IMR-90 (cell line): ENCODE results near the gene ARHGEF1. TPM values are rescaled to one million over a fixed set of nuclear protein-coding genes. Genes with fewer than 3 reads are reported as not detected.

Source experiments
- ATAC-seq: fragments of 200-7000 bp; cut with Tn5 transposase; 2 replicates; pipeline ENCODE4 v1.9.1; 2020; ENCODE audit warnings: low read depth, mild to moderate bottlenecking, moderate library complexity
- BruUV-seq: library from RNA; stranded (reverse); fragments of 400-500 nt; replicated peaks from 2 replicates; lab custom pipeline; 2021; lab: Mats Ljungman, UMichigan
- CTCF ChIA-PET: fragments of 300-600 bp; formaldehyde crosslinking; extraction: SDS; loops from one replicate; lab custom pipeline; 2021; ENCODE audit warnings: antibody characterized with exemption; lab: Yijun Ruan, JAX
- POLR2A ChIA-PET: fragments of 300-600 bp; sonication (Branson Sonifier 250); formaldehyde crosslinking; loops from one replicate; lab custom pipeline; 2022; ENCODE audit warnings: antibody characterized with exemption; ENCODE audit not compliant: unreplicated experiment; lab: Charles Lee
- DNase-seq: peaks from one replicate; pipeline ENCODE4 v3.0.0; 2013
- H2AFZ ChIP-seq: replicated peaks from 2 replicates; pipeline ENCODE3; 2013; ENCODE audit warnings: low read length, mild to moderate bottlenecking; ENCODE audit not compliant: poor library complexity
- H2AK5ac ChIP-seq: 2 replicates; pipeline ENCODE4 v1.6.1; 2013; ENCODE audit warnings: low read depth, low read length, inconsistent platforms
- H2AK9ac ChIP-seq: replicated peaks from 2 replicates; pipeline ENCODE3; 2013; ENCODE audit warnings: mild to moderate bottlenecking, low read depth, low read length, moderate library complexity; ENCODE audit not compliant: poor library complexity
- H2BK120ac ChIP-seq: 2 replicates; pipeline ENCODE4 v1.6.1; 2013; ENCODE audit warnings: low read depth, low read length, inconsistent platforms
- H2BK15ac ChIP-seq: 3 replicates; pipeline ENCODE4 v1.6.1; 2013; ENCODE audit warnings: low read depth, low read length, inconsistent platforms
- H2BK20ac ChIP-seq: 2 replicates; pipeline ENCODE4 v1.6.1; 2013; ENCODE audit warnings: low read depth, mild to moderate bottlenecking, inconsistent platforms, low read length, moderate library complexity
- H2BK5ac ChIP-seq: 2 replicates; pipeline ENCODE4 v1.6.1; 2013; ENCODE audit warnings: mild to moderate bottlenecking, low read depth, low read length, inconsistent platforms; ENCODE audit not compliant: poor library complexity, severe bottlenecking
- H3K14ac ChIP-seq: replicated peaks from 2 replicates; pipeline ENCODE4 v1.6.1; 2013; ENCODE audit warnings: low read depth, low read length, inconsistent platforms
- H3K18ac ChIP-seq: 2 replicates; pipeline ENCODE4 v1.6.1; 2013; ENCODE audit warnings: low read depth, low read length, control low read depth
- H3K23ac ChIP-seq: 2 replicates; pipeline ENCODE4 v1.6.1; 2013; ENCODE audit warnings: low read depth, low read length, inconsistent platforms
- H3K27ac ChIP-seq: 2 replicates; pipeline ENCODE4 v1.5.1; 2013; ENCODE audit warnings: mild to moderate bottlenecking, control low read depth, low read length; ENCODE audit not compliant: insufficient read depth
- H3K27me3 ChIP-seq: 2 replicates; pipeline ENCODE4 v1.6.1; 2013; ENCODE audit warnings: low read length; ENCODE audit not compliant: control insufficient read depth, insufficient read depth
- H3K36me3 ChIP-seq: 2 replicates; pipeline ENCODE4 v1.6.1; 2013; ENCODE audit warnings: low read length, mixed read lengths; ENCODE audit not compliant: control insufficient read depth, insufficient read depth
- H3K4ac ChIP-seq: 2 replicates; pipeline ENCODE4 v1.6.1; 2013; ENCODE audit warnings: low read depth, low read length, inconsistent platforms
- H3K4me1 ChIP-seq: 2 replicates; pipeline ENCODE4 v1.6.1; 2013; ENCODE audit warnings: low read length, mixed read lengths; ENCODE audit not compliant: control insufficient read depth, insufficient read depth
- H3K4me2 ChIP-seq: 2 replicates; pipeline ENCODE4 v1.6.1; 2013; ENCODE audit warnings: low read depth, mild to moderate bottlenecking, control low read depth, low read length, moderate library complexity
- H3K4me3 ChIP-seq: 2 replicates; pipeline ENCODE4 v1.5.1; 2013; ENCODE audit warnings: low read depth, mild to moderate bottlenecking, control low read depth, low read length, moderate library complexity; ENCODE audit not compliant: insufficient read depth
- H3K56ac ChIP-seq: 2 replicates; pipeline ENCODE4 v1.6.1; 2013; ENCODE audit warnings: low read length, inconsistent platforms; ENCODE audit not compliant: insufficient read depth; ENCODE audit errors: extremely low read depth
- H3K79me1 ChIP-seq, 2 experiments: 2 replicates each; pipeline ENCODE4 v1.6.1; 2013; ENCODE audit warnings: low read length in 2 of 2, inconsistent platforms in 1 of 2, low read depth in 1 of 2
- H3K9ac ChIP-seq: 2 replicates; pipeline ENCODE4 v1.6.1; 2013; ENCODE audit warnings: low read depth, low read length, control low read depth
- H3K9me1 ChIP-seq: 2 replicates; pipeline ENCODE4 v1.6.1; 2013; ENCODE audit warnings: low read length, inconsistent platforms; ENCODE audit not compliant: insufficient read depth
- H3K9me3 ChIP-seq: 2 replicates; pipeline ENCODE4 v1.6.1; 2013; ENCODE audit warnings: low read length; ENCODE audit not compliant: control insufficient read depth, insufficient read depth
- H4K20me1 ChIP-seq: 2 replicates; pipeline ENCODE4 v1.6.1; 2013; ENCODE audit warnings: low read length, inconsistent platforms; ENCODE audit not compliant: insufficient read depth
- H4K5ac ChIP-seq: 2 replicates; pipeline ENCODE4 v1.6.1; 2013; ENCODE audit warnings: mild to moderate bottlenecking, low read depth, low read length, control low read depth
- H4K8ac ChIP-seq, 2 experiments: 2 replicates each; pipeline ENCODE4 v1.6.1; 2013; ENCODE audit warnings: low read depth in 2 of 2, low read length in 2 of 2, control low read depth in 1 of 2, inconsistent platforms in 1 of 2
- H4K91ac ChIP-seq: 2 replicates; pipeline ENCODE4 v1.6.1; 2013; ENCODE audit warnings: low read depth, low read length, inconsistent platforms; ENCODE audit not compliant: insufficient read depth
- MXI1 ChIP-seq: IDR thresholded peaks from 2 replicates; pipeline ENCODE4 v1.6.1; 2012; ENCODE audit warnings: low read depth, mild to moderate bottlenecking, low read length, moderate library complexity, borderline replicate concordance
- RCOR1 ChIP-seq: IDR thresholded peaks from 2 replicates; pipeline ENCODE4 v1.6.1; 2012; ENCODE audit warnings: mild to moderate bottlenecking, low read length, improper control_type of control experiment; ENCODE audit not compliant: insufficient replicate concordance
- RFX5 ChIP-seq: IDR thresholded peaks from 2 replicates; pipeline ENCODE4 v1.8.0; 2012; ENCODE audit warnings: low read depth, mild to moderate bottlenecking, low read length, moderate library complexity
- SMC3 ChIP-seq: fragments of 150-350 bp; IDR thresholded peaks from 2 replicates; pipeline ENCODE4 v1.6.1; 2016; ENCODE audit warnings: low read depth, mild to moderate bottlenecking, antibody characterized with exemption, low read length, moderate library complexity
- WGBS, 2 experiments: methylation state at CpG; one replicate each; pipeline versions ENCODE4 v1.1.5 to v1.1.7; 2013; ENCODE audit warnings: missing lambda C conversion rate in 2 of 2; ENCODE audit not compliant: insufficient read length in 1 of 2; ENCODE audit errors: extremely low coverage in 2 of 2; 5-methylcytosine and 5-hydroxymethylcytosine counted together
- dilution Hi-C: fragments of 300-500 bp; cut with HindIII; formaldehyde crosslinking; loops from one replicate; pipeline ENCODE4 v1.14.3; 2018; ENCODE audit warnings: low sequenced_read_pairs; ENCODE audit not compliant: unreplicated experiment
- in situ Hi-C: fragments of 300-500 bp; cut with MboI; formaldehyde crosslinking; loops from 3 replicates; pipeline ENCODE4 v1.14.3; 2019; ENCODE audit warnings: low sequenced_read_pairs, inconsistent platforms, mixed read lengths
- intact Hi-C: fragments of 100-400 bp; cut with micrococcal nuclease; formaldehyde crosslinking; loops from 2 replicates; pipeline ENCODE4 v1.10.0; 2022
- polyA plus RNA-seq, 3 experiments: library from polyadenylated mRNA; depleted of rRNA; stranded (reverse); fragments of >200 nt; gene quantifications; 2 replicates each; pipeline ENCODE4 v1.2.3, GENCODE V29; 2012; ENCODE audit warnings: low replicate concordance in 1 of 3
- total RNA-seq: library from RNA; depleted of rRNA; stranded (reverse); fragments of >200 nt; gene quantifications from 2 replicates; pipeline ENCODE4 v1.2.3, GENCODE V29; 2012

ARHGEF1 gene
- total and polyA plus RNA-seq, 2 of the 4 experiments (the other 2 are of a cell fraction), result 11.5 to 47.1 TPM

DNA sequence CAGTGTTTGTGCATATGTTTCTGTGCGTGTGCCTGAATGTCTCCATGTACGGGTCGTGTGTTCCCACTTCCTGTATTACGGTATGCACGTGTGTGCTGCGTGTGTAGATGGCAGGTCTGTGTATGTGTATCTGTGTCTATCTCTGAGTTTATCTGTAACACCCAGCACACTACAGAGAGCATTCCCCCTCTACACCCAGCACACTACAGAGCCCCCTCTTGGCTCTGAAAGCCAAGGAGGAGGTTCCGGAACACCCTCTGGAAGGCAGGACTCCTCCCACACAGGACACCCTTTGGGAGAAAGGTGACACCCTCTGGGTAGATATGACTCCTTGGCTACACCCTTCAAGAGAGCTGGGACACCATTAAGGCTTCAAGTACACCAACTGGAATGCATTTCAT, 47.3 kb downstream of the ARHGEF1 start:
- no TSS peak for BruUV-seq
- H3K56ac ChIP-seq, result no peak overlapping the region
- in situ Hi-C loops (no loop called here), dilution Hi-C loops (no loop called here), intact Hi-C loops (loop anchor here (5.0 kb wide), 1 partner anchor 48 kb away; the partner anchor contains the start of gene ARHGEF1)
- H3K14ac ChIP-seq, result no peak overlapping the region
- H3K9ac ChIP-seq, result no peak overlapping the region
- no peak overlapping the region for H3K27ac ChIP-seq
- WGBS, 2 experiments, result no CpG with 5 or more reads among the region's 7 CpGs
- H3K4ac ChIP-seq, result no peak overlapping the region
- peaks cover 87% of the 10 kb centered on the region for H3K27me3 ChIP-seq
- no peak overlapping the region for H3K4me2 ChIP-seq
- no peak overlapping the region for H2BK5ac ChIP-seq
- H4K5ac ChIP-seq, result no peak overlapping the region
- ChIA-PET POLR2A (no interaction called here), CTCF (no interaction called here)
- H3K18ac ChIP-seq, result no peak overlapping the region
- no peak overlapping the region for H2BK120ac ChIP-seq
- DNase-seq (no peak), ATAC-seq (no peak)
- H2BK20ac ChIP-seq, result no peak overlapping the region
- H2AK9ac ChIP-seq, result no peak overlapping the region
- H2AK5ac ChIP-seq, result no peak overlapping the region
- no peak overlapping the region for H4K91ac ChIP-seq
- no peak overlapping the region for H3K23ac ChIP-seq
- H4K8ac ChIP-seq, result no peak overlapping the region
- TF ChIP-seq SMC3, result no peak
- no peak for TF ChIP-seq RFX5
- TF ChIP-seq RCOR1, result no peak
- TF ChIP-seq MXI1, result no peak
- no peaks in the 10 kb centered on the region for H3K36me3 ChIP-seq
- H4K20me1 ChIP-seq, result peaks cover 19% of the 10 kb centered on the region
- peaks cover 3% of the 10 kb centered on the region; the same call in 1 of the 2 replicates for H3K9me3 ChIP-seq
- H2BK15ac ChIP-seq, result no peak overlapping the region
- no peak overlapping the region for H2AFZ ChIP-seq
- no peak overlapping the region for H3K4me3 ChIP-seq
- H3K4me1 ChIP-seq, result peaks cover 8% of the 10 kb centered on the region
- no peaks in the 10 kb centered on the region; the same call in 1 of the 2 replicates for H3K9me1 ChIP-seq
- no peaks in the 10 kb centered on the region for H3K79me1 ChIP-seq
